Ovary (tissue), 9 donors: ENCODE measurements around the gene FLVCR2. TPM values are rescaled to one million over a fixed set of nuclear protein-coding genes. Genes with fewer than 3 reads are reported as not detected.

Experiments used
- DNase-seq, 5 donors: peaks; one replicate each; pipeline ENCODE4 v3.0.0-alpha.2; 2019 to 2020
- H3K27ac ChIP-seq, 2 donors: fragments of 200-600 bp; one replicate each; pipeline versions ENCODE4 v1.5.1 to v1.8.0; 2019 to 2022
- H3K27me3 ChIP-seq: fragments of 200-600 bp; one replicate; pipeline ENCODE4 v1.8.0; 2022
- H3K36me3 ChIP-seq: fragments of 200-600 bp; sonication (generic); one replicate; pipeline ENCODE4 v1.5.1; 2019
- H3K4me1 ChIP-seq: one replicate; pipeline ENCODE4 v1.8.1; 2013; ENCODE audit warnings: mild to moderate bottlenecking, moderate library complexity; ENCODE audit not compliant: insufficient read depth
- H3K4me3 ChIP-seq: fragments of 200-600 bp; sonication (generic); one replicate; pipeline ENCODE4 v1.5.1; 2017
- H3K9me3 ChIP-seq, 2 donors: fragments of 200-600 bp in 1 of 2; sonication (generic) in 1 of 2; one replicate each; pipeline versions ENCODE4 v1.5.1 to v1.8.1; 2013 to 2019; ENCODE audit warnings: mild to moderate bottlenecking in 1 of 2, moderate library complexity in 1 of 2
- EP300 ChIP-seq: sonication (generic); formaldehyde crosslinking; IDR thresholded peaks from one replicate; pipeline ENCODE4 v1.6.1; 2017; ENCODE audit warnings: antibody characterized with exemption
- POLR2A ChIP-seq: fragments of 450-650 bp; IDR thresholded peaks from one replicate; pipeline ENCODE4 v1.6.1; 2017; ENCODE audit warnings: antibody characterized with exemption, mild to moderate bottlenecking, moderate library complexity
- WGBS, 3 donors: extraction: QIAGEN DNeasy Blood & Tissue Kit in 1 of 3; methylation state at CpG; one replicate each; pipeline versions ENCODE4 v1.1.5 to v1.1.7; 2013 to 2017; 5-methylcytosine and 5-hydroxymethylcytosine counted together
- intact Hi-C, 4 donors: fragments of 100-400 bp; cut with DNase I; formaldehyde crosslinking; loops; one replicate each; pipeline versions ENCODE4 v1.11.0 to v1.15.1; 2022 to 2023
- polyA plus RNA-seq, 2 donors: library from polyadenylated mRNA; stranded (reverse); fragments of 200-250 nt in 1 of 2; fragments of 350-450 nt in 1 of 2; fragmentation: Illumina TruSeq in 1 of 2; extraction: RNeasy Lipid Tissue Mini Kit (QIAGEN cat#74804) in 1 of 2; gene quantifications; one replicate each; pipeline ENCODE4 v1.2.3, GENCODE V29; 2013 to 2014
- small RNA-seq: library from RNA; depleted of rRNA; stranded (forward); fragments of <200 nt; gene quantifications from one replicate; pipeline ENCODE3, GENCODE V24; 2016
- total RNA-seq, 7 donors: library from RNA; depleted of rRNA in 2 of 7; stranded (reverse); fragments of >200 nt in 2 of 7; fragmentation: NEBNext Ultra II Directional in 3 of 7; extraction: Animal tissue kit (Norgen Biotek cat#: 25700) in 3 of 7; gene quantifications; one replicate each; pipeline versions ENCODE4 v1.1.0 to v1.2.4, GENCODE V29; 2016 to 2023
- TF ChIP-seq, protein P1 (sequence below), 3 donors: fragments of 450-650 bp in 2 of 3; fragments of 200-600 bp in 1 of 3; IDR thresholded peaks; one replicate each; pipeline versions ENCODE4 v1.5.1 to v1.8.0; 2016 to 2022; ENCODE audit warnings: antibody characterized with exemption in 3 of 3, mild to moderate bottlenecking in 1 of 3
- donor health status: DM: no; HTN: no; CAD: no; lungs with moderate emphysema.
- donor health status: DM: no; HTN: no; CAD: no.
- donor health status: Bipolar disorder and iron deficiency.
- donor health status: DM: yes; HTN: yes; CAD: no.
- donor health status: DM: no; HTN: no; CAD: no.
- donor health status: DM: yes; HTN: yes; CAD: no.

Gene FLVCR2
- total and polyA plus RNA-seq, 9 donors: 1.5 to 18.4 (median 4.4) TPM

DNA sequence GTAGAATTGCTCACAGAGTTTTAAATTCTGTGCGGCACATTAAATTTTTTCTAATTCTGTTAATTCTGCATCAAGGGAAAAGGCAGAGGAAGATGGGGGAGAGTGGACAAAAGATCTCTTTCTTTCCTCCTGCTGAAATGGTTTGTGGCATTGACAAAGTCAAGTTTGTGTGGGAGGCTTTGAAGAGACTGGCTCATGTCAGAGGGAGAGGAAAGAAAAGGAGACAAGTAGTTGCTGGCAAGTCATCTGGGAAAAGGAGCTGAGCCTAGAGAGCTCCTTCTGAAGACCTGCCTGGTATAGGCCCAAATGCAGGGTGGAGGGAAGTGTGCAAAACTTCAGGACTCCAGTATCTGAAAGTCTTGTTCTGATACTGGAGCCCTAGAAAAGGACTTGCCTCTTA is 119.0 kb downstream of the FLVCR2 start:
- intact Hi-C loops: no loop called here
- Histone ChIP-seq H3K4me1 (no peaks in the 10 kb centered on the region), H3K36me3 (no peaks in the 10 kb centered on the region), H3K4me3 (no peak overlapping the region), H3K27me3 (no peaks in the 10 kb centered on the region), H3K9me3 (no peaks in the 10 kb centered on the region), H3K27ac (no peak overlapping the region)
- TF ChIP-seq EP300 (no peak), POLR2A (no peak)
- TF ChIP-seq, protein P1, sequence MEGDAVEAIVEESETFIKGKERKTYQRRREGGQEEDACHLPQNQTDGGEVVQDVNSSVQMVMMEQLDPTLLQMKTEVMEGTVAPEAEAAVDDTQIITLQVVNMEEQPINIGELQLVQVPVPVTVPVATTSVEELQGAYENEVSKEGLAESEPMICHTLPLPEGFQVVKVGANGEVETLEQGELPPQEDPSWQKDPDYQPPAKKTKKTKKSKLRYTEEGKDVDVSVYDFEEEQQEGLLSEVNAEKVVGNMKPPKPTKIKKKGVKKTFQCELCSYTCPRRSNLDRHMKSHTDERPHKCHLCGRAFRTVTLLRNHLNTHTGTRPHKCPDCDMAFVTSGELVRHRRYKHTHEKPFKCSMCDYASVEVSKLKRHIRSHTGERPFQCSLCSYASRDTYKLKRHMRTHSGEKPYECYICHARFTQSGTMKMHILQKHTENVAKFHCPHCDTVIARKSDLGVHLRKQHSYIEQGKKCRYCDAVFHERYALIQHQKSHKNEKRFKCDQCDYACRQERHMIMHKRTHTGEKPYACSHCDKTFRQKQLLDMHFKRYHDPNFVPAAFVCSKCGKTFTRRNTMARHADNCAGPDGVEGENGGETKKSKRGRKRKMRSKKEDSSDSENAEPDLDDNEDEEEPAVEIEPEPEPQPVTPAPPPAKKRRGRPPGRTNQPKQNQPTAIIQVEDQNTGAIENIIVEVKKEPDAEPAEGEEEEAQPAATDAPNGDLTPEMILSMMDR (IDR thresholded peaks at IDR 0.05): no peak
- 88 to 92% (median 91%) methylated on average over 1 of the region's 1 CpG for WGBS, 3 donors
- DNase-seq: no peak

Small RNA genes lying within 50 kb of the gene (small RNA-seq; reads per million reads assigned to genes)
- gene RNA5SP387: 0.35 reads per million

Other genes starting within 250 kb of the FLVCR2 start
- 10 to 100 TPM; 19.0 to 89.9 (median 26.8) TPM for gene JDP2, start 150.6 kb upstream of the FLVCR2 start, total RNA-seq
- gene JDP2, start 150.6 kb upstream of the FLVCR2 start, polyA plus RNA-seq: 10 to 100 TPM; 16.2 to 22.5 TPM
- 1 to 10 TPM in 3 of 7 donors, under 1 TPM in 4; 0.45 to 1.7 (median 0.69) TPM for gene BATF, start 56.2 kb upstream of the FLVCR2 start, total RNA-seq
- gene BATF, start 56.2 kb upstream of the FLVCR2 start, polyA plus RNA-seq: 1 to 10 TPM in 1 of 2 donors, under 1 TPM in 1; 0.67 to 1.5 TPM
- 10 to 100 TPM; 11.4 to 27.7 (median 16.0) TPM for gene ERG28, start 82.3 kb downstream of the FLVCR2 start, total RNA-seq
- gene ERG28, start 82.3 kb downstream of the FLVCR2 start, polyA plus RNA-seq: 10 to 100 TPM; 19.1 to 55.1 TPM
- 10 to 100 TPM; 23.2 to 34.9 (median 27.3) TPM for gene TTLL5, start 82.6 kb downstream of the FLVCR2 start, total RNA-seq
- gene TTLL5, start 82.6 kb downstream of the FLVCR2 start, polyA plus RNA-seq: 10 to 100 TPM; 11.0 to 28.4 TPM